Endometrial microvascular endothelial cells (primary cell): ENCODE measurements around the gene NLGN4Y. TPM values are rescaled to one million over a fixed set of nuclear protein-coding genes. Genes with fewer than 3 reads are reported as not detected.

Source experiments
- in situ Hi-C: cut with HindIII; loops from 2 replicates; pipeline ENCODE4 v1.10.0; 2017; ENCODE audit warnings: low sequenced_read_pairs, low pct_unique_long_range_greater_than_20kb; ENCODE audit errors: inconsistent ontology term
- total RNA-seq: library from RNA; depleted of rRNA; stranded (reverse); fragments of >200 nt; gene quantifications from one replicate; pipeline ENCODE4 v1.2.3, GENCODE V29; 2015; ENCODE audit errors: inconsistent ontology term

The NLGN4Y gene
- total RNA-seq = not detected

DNA sequence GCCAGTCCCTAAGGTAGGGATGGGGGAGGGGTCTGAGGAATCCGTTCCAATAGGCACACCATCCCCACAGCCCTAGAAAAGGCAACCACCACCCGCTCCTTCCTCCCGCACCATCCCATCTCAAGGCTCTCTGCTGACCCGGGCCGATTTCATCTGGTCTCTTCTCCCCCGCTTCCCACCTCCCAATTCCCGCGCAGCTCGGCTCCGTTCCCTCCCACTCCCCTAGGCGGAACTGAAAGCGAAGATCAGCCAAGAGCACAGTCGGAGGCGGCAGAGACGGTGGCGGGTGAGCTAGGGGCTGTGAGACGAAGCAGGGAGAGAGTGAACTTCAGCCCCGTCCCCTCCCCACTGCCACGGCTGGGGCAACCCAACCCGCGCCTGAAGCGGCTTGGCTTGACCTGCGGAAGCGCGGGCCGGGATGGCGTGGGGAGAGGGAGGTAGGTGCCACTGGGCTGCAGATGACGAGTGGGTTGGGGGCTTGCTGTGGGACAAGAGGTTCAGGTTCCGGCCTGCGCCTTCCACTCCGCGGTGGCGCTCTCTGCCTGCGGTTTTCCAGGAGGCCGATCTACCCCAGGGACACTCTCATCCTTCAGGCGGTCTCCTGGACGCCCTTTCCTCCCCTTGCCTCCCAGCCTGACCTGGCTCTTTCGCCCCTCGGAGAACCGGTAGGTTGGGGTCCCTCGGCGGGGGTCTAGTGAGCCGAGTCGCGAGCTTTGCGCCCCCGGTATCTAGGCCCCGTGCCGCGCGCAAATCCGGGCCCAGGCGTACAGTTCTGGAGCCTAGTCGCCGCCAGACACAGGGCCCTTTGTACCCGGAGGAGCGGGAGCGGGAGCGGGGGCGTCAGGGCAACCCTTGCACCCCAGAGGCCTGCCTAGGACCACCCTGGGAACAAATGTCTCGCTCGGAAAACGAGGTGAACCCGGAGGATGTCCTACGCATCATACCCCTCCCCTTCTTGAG is at the start of gene NLGN4Y:
Gene NLGN4Y, plus strand, starts transcription at position 258 of the 960 bp plus-strand sequence. CDS start 97,591 bp downstream, outside the sequence.
- in situ Hi-C loops = no loop called here

DNA sequence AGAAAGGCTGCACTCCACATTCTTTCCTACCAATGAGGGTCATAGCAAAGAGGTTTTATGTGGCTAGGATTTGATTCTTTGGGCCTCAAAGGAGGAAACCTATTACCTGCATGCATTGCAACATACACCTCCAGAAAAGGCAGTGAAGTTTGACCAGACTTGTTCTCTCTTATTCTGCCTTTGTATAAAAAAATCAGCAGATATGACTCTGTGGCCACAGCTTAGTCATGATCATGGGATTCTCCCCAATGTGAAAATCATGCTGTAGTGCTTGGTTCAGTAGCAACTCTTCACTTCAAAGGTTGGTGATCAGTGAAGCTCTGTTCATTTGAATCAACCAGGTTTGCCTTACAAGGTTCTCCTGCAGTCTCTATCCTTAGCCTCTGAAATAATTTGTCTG is 38.4 kb upstream of the NLGN4Y start:
- in situ Hi-C loops = no loop called here

DNA sequence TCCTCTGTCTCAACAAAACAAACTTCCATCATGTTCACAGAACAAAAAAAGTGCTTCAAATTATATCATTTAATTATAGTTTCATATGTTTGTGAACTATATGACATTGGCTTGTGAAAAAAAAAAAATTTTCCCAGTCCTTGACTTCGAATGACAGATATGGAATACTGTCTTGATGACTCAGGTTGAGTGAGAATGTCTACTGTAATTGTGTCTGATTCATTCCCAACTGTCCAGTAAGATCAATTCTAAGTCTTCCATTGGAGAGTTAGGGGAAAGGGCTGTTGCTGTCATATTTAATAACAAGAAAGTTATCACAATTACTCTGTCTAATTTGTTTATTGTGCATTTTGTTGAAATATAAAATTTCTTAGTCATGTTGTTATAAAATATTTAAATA is 34.1 kb upstream of the NLGN4Y start:
- in situ Hi-C loops = no loop called here

DNA sequence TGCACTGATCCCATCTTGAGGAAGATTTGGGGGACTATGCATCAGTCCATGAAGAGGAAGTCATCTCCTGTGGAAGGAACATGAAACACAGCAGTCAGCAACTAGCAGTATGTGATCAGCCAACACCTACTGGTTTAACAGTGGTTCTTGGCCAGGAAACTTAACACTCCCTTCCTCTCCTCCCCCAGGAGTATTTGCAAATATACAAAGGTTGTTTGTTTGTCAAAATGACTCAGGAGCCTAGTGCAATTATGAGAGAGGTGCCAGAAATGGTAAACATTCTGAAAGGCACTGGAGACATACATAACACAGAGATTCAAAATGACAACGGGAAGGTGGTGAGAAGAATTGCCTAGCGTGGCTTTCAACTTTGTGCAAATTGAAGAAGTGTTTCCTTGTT is 26.3 kb upstream of the NLGN4Y start:
- in situ Hi-C loops = no loop called here

DNA sequence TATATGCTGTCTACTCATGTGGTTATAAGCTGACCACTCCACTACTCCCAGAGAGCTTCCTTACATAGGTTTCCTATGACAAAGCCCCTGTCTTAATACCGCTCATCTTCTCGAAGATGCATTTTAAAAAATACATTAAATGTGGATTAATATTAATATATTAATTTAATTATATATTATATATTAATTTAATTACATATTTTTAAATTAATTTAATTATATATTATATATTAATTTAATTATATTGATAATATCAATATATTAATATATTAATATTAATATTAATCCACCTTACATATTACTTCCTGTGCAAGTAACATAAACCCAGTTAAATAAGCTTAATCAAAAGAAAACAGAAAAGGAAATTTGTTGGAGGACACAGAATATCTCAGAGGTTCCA is 19.7 kb upstream of the NLGN4Y start:
- in situ Hi-C loops = no loop called here

DNA sequence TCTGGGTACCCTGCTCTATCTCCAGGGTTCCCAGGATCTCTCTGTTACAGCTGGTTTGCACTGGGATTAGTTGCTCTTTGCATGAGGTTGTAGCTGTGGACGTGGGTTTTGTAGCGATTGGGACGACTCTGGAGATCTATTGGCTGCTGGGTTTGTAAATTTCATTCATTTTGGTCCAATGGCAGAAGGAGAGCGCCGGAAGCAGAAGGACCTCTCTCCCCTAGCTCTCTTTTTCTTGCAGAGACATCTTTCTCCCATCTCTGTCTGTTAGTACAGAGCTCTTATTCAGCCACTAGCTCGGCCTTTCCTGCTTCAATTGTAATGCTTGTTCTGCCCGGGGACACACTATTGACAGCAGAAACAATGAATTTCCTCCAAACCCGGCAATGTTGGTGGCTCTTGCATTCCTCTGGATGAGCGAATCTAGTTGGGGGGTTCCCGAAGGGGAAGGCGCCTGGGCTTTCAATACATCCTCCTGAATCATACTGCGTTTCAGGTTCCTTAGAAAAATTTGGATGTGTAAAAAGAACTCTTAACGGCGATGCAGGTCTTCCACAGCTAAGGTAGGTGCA is 1.9 kb upstream of the NLGN4Y start:
- in situ Hi-C loops = no loop called here

DNA sequence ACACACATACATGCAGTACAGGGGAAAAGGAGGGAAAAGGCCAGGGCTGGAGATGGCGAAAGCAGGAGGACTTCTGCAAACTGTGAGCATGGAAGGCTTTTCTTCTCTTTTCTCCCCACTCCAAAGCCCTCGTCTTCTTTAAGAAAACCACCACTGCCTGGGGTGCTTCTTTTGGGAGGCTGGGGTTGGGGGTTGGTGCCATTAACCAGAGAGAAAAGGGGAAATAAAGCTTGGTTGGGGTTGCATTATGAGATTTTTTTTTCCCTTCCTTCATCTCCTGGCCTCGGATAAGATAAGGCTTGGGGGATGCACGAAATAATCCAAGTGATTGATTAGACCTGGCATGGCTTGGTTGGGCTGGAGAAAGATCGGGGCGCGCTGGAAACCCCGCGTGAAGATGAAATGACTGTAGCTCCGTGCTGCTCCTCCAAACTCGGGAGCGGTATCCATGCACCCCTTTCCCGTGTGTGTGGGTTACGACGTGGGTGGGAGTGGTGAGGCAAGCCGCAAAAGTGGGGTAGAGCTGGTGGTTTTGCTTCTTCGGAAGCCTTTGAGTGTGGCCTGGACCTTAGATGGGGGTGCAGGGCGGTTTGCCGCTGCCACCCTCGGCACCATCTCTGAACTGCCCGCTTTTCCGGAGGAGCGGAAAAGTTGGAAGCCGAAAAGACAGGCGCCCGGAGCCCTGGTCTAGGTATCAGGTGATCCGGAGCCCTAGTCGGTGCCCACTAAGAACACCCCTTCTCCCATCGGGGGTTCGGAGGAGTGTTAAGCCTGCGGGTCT is 648 bp upstream of the NLGN4Y start:
- in situ Hi-C loops = no loop called here

DNA sequence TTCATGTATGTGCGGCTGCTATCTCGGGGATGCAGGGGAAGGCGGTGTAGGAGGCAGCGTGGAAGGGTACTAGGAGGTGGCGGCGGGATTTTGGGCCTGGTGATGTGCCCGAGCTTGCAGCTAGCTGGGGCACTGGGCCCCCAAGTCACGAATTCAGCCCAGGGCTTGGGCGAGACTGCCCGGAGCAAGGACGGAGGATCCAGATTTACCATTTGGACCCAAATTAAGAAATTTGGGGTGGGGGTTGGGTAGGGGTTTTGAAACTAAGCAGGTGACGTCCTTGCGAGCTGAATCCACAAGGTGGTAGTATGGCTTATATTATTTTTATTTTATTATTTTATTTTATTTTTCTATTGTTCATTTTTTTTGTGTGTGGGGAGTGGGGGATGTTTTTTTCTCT is 986 bp downstream of the NLGN4Y start:
- in situ Hi-C loops = no loop called here

DNA sequence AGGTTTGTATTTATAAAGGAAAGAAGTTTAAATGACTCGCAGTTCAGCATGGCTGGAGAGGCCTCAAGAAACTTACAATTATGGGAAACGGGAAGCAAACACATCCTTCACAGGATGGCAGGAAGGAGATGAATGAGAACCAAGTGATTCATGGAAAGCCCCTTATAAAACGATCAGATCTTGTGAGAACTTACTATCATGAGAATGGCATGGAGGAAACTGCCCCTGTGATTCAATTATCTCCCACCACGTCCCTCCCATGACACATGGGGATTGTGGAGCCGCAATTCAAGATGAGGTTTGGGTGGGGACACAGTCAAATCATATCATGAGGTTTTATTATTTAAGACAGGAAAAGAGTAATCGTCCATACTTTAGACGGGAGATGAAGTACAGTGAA is 4.0 kb downstream of the NLGN4Y start:
- in situ Hi-C loops = no loop called here

DNA sequence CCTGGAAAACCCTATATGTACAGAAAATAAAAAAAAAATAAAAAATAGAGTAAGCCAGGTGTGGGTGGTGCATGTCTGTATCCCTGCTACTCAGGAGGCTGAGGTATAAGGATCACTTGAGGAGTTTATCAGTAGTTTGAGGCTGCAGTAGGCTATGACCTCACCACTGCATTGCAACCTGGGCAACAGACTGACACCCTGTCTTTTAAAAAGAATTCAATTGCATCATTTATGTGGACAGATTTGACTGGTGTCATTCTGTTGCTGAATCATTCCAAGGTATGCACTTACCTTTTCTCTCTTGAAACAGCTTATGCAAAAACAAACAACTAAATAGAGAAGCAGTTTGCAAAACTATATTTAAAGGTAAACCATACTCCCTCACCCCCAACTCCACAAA is 12.4 kb downstream of the NLGN4Y start:
- in situ Hi-C loops = no loop called here

DNA sequence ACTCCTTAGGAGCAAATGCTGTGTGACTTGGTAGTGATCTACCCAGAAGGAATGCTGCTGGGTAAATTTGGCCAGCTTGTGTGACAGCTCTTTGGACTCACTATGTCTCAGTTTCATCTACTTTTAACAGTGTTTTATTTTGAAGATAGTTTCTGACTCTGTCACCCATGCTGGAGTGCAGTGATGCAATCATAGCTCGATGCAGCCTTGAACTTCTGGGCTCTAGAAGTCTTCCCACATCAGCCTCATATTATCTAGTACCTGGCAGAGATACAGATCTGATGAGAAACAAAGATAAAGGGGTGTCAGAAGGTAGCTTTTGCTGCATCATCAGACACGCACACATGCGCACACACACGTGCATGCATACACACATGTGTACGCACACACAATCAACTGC is 19.2 kb downstream of the NLGN4Y start:
- in situ Hi-C loops = no loop called here

DNA sequence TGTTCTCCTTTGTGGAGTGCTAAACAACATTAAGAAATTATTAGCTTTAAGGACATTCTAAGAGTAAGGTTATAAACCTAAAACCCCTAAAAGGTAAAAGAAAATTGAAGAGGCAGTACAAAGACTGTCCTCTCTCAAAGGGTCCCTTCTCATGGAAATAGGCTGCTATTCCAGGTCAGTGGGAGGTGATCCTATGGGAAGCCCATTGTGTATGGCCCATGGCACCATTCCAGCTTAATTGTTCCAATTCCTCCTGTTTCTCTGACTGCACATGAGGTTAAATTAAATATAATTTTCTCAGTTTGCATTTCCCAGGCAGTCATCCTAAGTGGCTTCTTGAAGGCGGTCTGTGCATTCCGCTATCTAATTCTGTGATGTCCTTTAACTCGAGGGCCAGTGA is 57.0 kb downstream of the NLGN4Y start:
- in situ Hi-C loops = no loop called here

DNA sequence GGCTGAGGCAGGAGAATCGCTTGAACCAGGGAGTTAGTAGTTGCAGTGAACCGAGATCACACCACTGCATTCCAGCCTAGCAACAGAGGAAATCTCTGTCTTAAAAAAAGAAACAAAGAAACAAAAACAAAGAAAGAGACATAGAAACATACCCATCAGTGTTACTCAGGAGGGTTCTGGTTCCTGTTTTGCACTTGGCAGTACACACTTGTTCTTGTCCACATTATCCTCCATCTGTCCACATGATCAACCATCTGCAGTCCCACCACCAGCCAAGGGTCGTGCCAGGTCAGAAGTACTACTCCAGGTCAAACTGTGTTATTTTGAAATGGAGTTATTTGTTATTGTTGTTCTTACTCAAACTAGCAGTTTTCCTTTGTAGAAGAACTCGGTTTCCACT is 62.4 kb downstream of the NLGN4Y start:
- in situ Hi-C loops = no loop called here

DNA sequence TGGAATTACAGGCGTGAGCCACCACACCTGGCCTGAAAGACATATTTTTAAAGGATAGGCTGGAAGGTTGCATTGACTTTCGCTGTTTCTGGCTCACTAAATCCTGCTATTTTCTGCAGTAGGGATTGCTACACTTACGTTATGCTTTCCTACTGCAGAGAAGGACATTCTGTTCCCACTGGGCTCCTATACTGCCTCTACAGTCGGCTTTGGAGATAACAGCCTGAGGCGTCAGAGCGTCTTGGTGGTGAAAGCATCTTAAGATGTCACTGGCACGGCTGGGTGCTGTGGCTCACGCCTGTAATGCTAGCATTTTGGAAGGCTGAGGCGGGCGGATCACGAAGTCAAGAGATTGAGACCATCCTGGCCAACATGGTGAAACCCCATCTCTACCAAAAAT is 77.0 kb downstream of the NLGN4Y start:
- in situ Hi-C loops = no loop called here

DNA sequence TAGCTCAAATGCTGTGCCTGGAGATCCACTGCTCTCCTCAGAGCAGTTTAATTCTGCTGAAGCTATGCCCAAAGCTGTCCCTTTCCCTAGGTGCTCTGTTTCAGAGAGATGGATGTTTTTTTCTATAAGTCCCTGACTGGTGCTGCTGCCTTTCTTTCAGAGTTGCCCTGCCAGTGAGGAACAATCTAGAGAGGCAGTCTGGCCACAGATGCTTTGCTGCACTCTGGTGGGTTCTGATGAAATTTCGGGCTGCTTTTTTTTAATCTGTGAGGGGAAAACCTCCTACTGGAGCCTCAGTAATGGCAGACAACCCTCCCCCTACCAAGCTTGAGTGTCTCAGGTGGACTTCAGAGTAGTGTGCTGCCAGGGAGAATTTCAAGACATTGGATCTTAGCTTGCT is 93.3 kb downstream of the NLGN4Y start:
- in situ Hi-C loops = no loop called here

DNA sequence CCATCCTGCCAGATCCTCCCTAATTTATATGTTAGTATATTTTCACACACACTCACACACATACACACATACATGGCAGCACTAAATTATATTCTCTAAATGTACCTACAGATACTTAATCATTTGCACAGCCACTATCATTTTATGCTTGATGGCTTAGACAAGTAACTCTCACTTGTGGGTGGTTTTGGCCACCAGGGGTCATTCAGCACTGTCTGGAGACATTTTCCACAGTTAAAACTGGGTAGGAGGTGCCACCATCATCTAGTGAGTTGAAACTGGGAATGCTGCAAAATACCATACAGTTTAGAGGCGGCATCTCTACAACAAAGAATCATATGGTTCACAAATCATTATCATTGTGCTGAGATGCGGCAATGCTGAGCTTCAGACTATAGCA is 94.2 kb downstream of the NLGN4Y start:
- in situ Hi-C loops = no loop called here

DNA sequence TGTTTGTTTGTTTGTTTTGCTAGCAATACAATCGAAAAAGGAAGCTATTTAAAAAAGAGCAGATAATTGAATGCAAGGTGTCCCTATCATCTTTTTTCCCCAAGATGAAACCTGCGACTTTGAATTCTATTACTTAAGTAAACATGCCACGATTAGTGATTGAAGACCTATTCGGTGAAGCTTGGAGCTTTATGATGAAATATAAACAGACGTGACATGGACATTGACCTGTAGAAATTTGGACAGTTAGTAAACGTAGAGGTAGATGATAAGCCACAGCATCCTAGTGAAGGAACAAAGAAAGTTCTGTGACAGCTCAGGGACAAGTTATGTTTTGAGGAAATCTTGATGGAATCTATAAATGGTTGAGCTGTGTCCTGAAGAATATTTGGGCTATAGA is 103.9 kb downstream of the NLGN4Y start:
- in situ Hi-C loops = no loop called here

DNA sequence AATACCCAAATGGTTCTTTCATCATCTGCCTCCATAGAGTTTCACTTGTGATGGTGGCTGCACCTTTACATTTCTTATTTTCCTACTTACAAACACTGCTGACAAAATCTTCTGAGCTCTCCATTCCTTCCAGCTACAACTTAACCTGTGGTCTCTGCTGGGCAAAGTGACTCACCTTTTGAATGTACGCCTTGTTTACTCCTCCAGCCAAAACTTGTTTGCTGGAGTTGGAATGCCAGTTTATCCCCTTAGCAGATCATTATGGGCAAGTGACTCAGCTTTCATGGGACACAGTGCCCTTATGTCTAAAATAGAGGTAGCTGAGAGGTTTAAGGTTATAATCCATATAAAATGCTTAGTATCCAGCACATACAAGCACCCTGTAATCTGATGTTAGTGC is 107.3 kb downstream of the NLGN4Y start:
- in situ Hi-C loops = no loop called here

DNA sequence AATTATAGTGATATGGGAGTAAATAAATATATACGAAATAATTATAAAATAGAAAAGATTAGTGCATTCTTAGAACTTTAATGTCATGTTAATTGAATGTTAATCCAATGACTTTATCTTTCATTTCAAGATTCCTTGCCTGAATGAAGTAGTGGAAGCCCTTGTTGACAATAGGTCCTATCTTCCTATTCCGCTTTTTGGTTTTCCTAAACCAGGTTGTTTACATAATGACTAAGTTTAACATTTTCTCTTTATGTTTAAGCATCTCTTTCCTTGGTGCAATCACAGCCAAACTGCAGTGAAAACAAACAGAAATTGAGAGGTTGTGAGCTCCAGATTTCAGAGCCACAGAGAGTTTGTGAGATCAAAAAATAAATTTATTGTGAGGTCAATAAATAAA is 109.4 kb downstream of the NLGN4Y start:
- in situ Hi-C loops = no loop called here

DNA sequence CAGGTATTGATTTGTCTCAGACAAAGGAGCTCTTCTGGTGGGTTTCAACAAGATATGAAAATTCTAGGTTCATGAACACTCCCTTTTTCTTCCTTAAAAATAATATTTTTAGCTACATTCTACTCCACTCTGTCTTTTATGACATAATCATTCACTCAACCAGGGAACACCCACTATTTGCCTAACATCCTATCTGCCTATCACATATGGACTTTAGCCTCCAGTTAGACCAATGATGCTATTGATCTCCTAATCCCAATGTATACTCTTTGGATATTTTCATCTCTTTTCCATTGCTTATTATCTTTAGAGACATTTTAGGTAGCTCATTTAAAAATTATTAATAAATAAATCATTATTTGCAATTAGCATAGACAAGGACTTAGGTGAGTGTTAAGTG is 110.6 kb downstream of the NLGN4Y start:
- in situ Hi-C loops = no loop called here
